Cardiac fibroblast (primary cell): ENCODE data around the gene TEX2.
A peak's percentile ranks its signal among the peaks of the same experiment; 100 is the strongest.

ENCODE experiments used
- DNase-seq, 2 donors: peaks; one replicate each; pipeline versions ENCODE4 v3.0.0 to v3.0.0-alpha.2; 2010; ENCODE audit warnings: low read depth in 2 of 2
- H3K4me3 ChIP-seq, 2 donors: replicated peaks in 1 of 2; 1 replicate in 1 of 2; 2 replicates in 1 of 2; pipeline ENCODE4 v1.5.1; 2011; ENCODE audit warnings: low read depth in 2 of 2, low read length in 2 of 2, mild to moderate bottlenecking in 2 of 2, moderate library complexity in 1 of 2
- CTCF ChIP-seq: IDR thresholded peaks from one replicate; pipeline ENCODE4 v1.5.1; 2011; ENCODE audit warnings: low read depth, mild to moderate bottlenecking, low read length, inconsistent platforms

TEX2 gene

GRCh38 chr17:64281962-64282752, 19.1 kb upstream of the TEX2 start:
- DNase-seq = peak; percentile 88 to 89

GRCh38 chr17:64278614-64279013, 15.6 kb upstream of the TEX2 start:
- TF ChIP-seq CTCF = no peak
- DNase-seq = peak; percentile 63 to 88
- H3K4me3 ChIP-seq = no peak overlapping the region

More at GRCh38 chr17:64281962-64282752, 19.1 kb upstream of the TEX2 start:
- no peak overlapping the region for H3K4me3 ChIP-seq
- peak; percentile 74 for TF ChIP-seq CTCF

GRCh38 chr17:64277831-64278562, 14.9 kb upstream of the TEX2 start:
- no peak for TF ChIP-seq CTCF
- DNase-seq = peak in 1 of 2 donors; percentile 32
- H3K4me3 ChIP-seq = no peak overlapping the region

- no peak overlapping the region for H3K4me3 ChIP-seq
- DNase-seq = no peak
- no peak for TF ChIP-seq CTCF
Measured at GRCh38 chr17:64276961-64277505, 14.0 kb upstream of the TEX2 start.

GRCh38 chr17:64275016-64275415, 12.0 kb upstream of the TEX2 start:
- no peak overlapping the region for H3K4me3 ChIP-seq
- TF ChIP-seq CTCF = no peak
- no peak for DNase-seq

- no peak overlapping the region for H3K4me3 ChIP-seq
- no peak for TF ChIP-seq CTCF
- DNase-seq = no peak
Measured at GRCh38 chr17:64273006-64273405, 9.9 kb upstream of the TEX2 start.
